GM12874 (cell line): ENCODE data around the gene TMA7B.

Experiments used
- TF ChIP-seq, protein P1 (sequence below): IDR thresholded peaks from 2 replicates; pipeline ENCODE4 v1.5.1; 2011; ENCODE audit warnings: low read depth, mild to moderate bottlenecking, control low read depth, low read length, moderate library complexity; ENCODE audit not compliant: insufficient read depth

The TMA7B gene

GRCh38 chr22:39967103-39967829 is 7.1 kb downstream of the TMA7B start:
- TF ChIP-seq, protein P1, sequence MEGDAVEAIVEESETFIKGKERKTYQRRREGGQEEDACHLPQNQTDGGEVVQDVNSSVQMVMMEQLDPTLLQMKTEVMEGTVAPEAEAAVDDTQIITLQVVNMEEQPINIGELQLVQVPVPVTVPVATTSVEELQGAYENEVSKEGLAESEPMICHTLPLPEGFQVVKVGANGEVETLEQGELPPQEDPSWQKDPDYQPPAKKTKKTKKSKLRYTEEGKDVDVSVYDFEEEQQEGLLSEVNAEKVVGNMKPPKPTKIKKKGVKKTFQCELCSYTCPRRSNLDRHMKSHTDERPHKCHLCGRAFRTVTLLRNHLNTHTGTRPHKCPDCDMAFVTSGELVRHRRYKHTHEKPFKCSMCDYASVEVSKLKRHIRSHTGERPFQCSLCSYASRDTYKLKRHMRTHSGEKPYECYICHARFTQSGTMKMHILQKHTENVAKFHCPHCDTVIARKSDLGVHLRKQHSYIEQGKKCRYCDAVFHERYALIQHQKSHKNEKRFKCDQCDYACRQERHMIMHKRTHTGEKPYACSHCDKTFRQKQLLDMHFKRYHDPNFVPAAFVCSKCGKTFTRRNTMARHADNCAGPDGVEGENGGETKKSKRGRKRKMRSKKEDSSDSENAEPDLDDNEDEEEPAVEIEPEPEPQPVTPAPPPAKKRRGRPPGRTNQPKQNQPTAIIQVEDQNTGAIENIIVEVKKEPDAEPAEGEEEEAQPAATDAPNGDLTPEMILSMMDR: no peak

- TF ChIP-seq, protein P1: no peak
Observed at GRCh38 chr22:39967996-39968972, 8.1 kb downstream of the TMA7B start.

- TF ChIP-seq, protein P1: no peak
Observed at GRCh38 chr22:39970742-39971141, 10.5 kb downstream of the TMA7B start.

GRCh38 chr22:39972641-39973040 is 12.4 kb downstream of the TMA7B start:
- TF ChIP-seq, protein P1: no peak

DNA sequence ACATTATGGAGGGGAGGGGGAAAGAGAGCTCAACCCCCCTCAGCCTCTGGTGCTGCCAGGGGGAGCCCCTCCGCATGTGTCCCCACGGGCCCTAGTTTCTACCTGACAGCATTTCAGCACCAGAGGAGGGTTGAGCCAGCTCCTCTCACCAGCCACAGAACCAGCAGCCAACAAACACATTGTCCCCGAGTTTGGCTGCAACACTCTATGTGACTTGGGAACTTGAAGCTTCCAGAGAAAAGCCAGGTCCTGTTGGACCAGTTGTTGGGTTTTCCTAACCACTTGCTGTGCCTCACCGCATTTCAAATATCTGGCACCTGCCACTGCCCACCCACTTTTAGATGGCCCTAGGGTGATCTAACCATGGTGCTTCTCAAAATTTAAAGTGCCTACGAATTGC is 13.5 kb downstream of the TMA7B start:
- TF ChIP-seq, protein P1: no peak

DNA sequence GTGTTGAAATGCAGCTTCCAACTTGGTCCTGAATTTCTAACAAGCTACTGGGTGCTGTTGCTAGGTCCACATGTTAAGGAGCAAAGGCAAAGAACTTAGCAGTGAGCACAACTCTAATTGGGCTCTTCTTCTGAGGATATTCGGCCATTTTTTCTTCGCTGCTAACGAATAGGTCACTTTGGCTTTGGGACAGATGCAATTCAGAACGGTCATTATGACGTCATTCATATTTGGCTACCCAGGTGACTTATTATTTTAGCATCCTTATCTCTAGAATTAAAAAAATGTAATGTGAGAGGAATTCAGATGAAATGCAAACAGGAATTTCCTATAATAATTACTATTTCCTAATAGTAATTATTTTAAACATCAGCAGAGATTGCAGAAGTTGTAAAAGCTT is 13.9 kb downstream of the TMA7B start:
- TF ChIP-seq, protein P1: no peak

GRCh38 chr22:39979048-39979447 is 18.9 kb downstream of the TMA7B start:
- TF ChIP-seq, protein P1: no peak
